A549 (cell line): ENCODE data around the gene ARL10.

Source experiments
- CTCF ChIP-seq: fragments of >200 bp; sonication (Bioruptor Twin); formaldehyde crosslinking; IDR thresholded peaks from 3 replicates; pipeline ENCODE4 v1.5.1; 2016
- EP300 ChIP-seq, 2 experiments: fragments of >200 bp; sonication (Bioruptor Twin); formaldehyde crosslinking; IDR thresholded peaks; 2 replicates in 1 of 2; 3 replicates in 1 of 2; pipeline ENCODE4 v1.6.1; 2016 to 2017
- POLR2A ChIP-seq: IDR thresholded peaks from 2 replicates; pipeline ENCODE4 v1.6.1; 2012; ENCODE audit warnings: mild to moderate bottlenecking, low read length
- USF2 ChIP-seq: fragments of 450-650 bp; IDR thresholded peaks from 2 replicates; pipeline ENCODE4 v1.6.1; 2014; ENCODE audit warnings: antibody characterized with exemption

- TF ChIP-seq EP300 (IDR thresholded peaks at IDR 0.05) = no peak
- TF ChIP-seq USF2 = no peak
- TF ChIP-seq POLR2A = no peak
- TF ChIP-seq CTCF = no peak
These were observed 5.6 kb upstream of the ARL10 start for GRCh38 chr5:176359658-176360057.
